22Rv1 (cell line): Measurements from ENCODE around the gene RXFP2.

Experiments used
- H3K27ac ChIP-seq: fragments of 450-650 bp; 2 replicates; pipeline ENCODE4 v1.5.1; 2017
- ZFX ChIP-seq: fragments of 450-650 bp; IDR thresholded peaks from 2 replicates; pipeline ENCODE4 v1.6.1; 2017; ENCODE audit warnings: antibody characterized with exemption, borderline replicate concordance
- TF ChIP-seq, protein P1 (sequence below): fragments of 450-650 bp; IDR thresholded peaks from 2 replicates; pipeline ENCODE4 v1.5.1; 2017; ENCODE audit warnings: mild to moderate bottlenecking

The RXFP2 gene

DNA sequence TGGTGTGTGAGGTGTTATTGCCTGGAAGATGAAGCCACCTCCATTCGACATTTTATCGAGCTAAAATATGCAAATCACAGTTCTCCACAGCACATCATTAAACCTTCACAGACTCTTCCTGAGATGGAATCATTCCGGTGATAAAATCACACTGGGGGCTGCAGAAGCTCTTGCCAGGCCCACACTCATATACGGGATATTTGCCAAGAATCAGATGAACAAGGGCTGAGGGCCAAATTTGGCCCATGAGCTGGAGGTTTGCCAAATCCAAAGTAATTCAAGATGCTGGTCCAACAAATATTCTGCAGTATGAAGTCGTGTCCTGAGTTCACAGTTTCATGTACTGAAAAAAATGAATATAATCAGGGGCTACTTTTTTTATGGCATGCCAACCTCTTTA is 16.7 kb upstream of the RXFP2 start:
- TF ChIP-seq ZFX, result no peak
- TF ChIP-seq, protein P1, sequence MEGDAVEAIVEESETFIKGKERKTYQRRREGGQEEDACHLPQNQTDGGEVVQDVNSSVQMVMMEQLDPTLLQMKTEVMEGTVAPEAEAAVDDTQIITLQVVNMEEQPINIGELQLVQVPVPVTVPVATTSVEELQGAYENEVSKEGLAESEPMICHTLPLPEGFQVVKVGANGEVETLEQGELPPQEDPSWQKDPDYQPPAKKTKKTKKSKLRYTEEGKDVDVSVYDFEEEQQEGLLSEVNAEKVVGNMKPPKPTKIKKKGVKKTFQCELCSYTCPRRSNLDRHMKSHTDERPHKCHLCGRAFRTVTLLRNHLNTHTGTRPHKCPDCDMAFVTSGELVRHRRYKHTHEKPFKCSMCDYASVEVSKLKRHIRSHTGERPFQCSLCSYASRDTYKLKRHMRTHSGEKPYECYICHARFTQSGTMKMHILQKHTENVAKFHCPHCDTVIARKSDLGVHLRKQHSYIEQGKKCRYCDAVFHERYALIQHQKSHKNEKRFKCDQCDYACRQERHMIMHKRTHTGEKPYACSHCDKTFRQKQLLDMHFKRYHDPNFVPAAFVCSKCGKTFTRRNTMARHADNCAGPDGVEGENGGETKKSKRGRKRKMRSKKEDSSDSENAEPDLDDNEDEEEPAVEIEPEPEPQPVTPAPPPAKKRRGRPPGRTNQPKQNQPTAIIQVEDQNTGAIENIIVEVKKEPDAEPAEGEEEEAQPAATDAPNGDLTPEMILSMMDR, result no peak
- no peak overlapping the region for H3K27ac ChIP-seq

DNA sequence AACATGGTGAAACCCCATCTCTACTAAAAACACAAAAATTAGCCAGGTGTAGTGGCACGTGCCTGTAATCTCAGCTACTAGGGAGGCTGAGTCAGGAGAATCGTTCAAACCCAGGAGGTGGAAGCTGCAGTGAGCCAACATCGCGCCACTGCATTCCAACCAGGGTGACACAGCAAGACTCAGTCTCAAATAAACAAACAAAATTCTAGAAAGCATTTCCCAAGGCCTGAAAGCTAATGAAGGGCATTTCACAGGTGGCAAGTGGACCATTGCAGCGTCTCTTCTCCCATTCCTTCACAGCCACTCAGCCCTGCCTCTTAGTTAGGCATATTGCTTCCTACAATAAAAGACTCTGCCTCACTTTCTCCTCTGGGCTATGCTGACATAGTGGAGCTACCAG is 13.5 kb upstream of the RXFP2 start:
- no peak for TF ChIP-seq ZFX
- TF ChIP-seq, protein P1, result no peak
- H3K27ac ChIP-seq, result no peak overlapping the region

DNA sequence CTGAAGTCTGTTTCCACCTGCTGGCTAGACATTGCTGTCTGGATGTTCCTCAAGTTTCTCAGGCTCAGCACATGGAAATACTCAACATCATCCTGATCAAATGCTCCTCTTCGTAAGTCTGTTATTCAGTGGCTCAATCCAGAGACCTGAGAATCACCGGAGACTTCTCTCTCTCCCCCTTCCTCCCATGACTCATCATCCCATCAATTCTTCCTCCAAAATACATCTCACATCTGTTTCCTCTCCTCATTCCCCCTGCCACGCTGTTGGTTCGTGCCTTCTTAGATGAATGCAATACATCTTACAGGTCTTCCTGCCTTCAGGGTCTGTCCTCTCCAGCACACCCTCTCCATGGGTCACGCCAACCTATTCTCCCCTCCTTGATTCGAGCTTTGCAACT is 7.4 kb upstream of the RXFP2 start:
- TF ChIP-seq, protein P1, result no peak
- TF ChIP-seq ZFX, result no peak
- no peak overlapping the region for H3K27ac ChIP-seq

DNA sequence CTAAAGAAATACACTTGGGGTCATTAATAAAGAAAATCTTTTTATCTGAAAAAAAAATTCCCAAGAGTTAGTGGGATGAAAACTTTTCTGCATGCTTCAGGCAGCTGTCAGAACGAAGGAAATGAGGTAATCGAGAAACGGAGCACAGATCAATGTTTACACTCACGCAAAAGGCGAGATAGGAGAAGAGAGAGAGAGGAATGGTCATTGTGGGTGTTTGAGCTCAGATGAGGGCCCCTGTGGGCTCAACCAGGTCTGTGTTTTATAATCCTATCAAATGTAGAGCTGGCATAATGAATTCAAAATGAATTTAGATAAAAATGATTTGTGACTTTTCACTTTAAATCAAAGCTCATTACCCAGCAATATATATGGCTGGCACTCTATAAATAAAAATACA is 6.3 kb upstream of the RXFP2 start:
- no peak overlapping the region for H3K27ac ChIP-seq
- TF ChIP-seq, protein P1, result no peak
- TF ChIP-seq ZFX, result no peak

DNA sequence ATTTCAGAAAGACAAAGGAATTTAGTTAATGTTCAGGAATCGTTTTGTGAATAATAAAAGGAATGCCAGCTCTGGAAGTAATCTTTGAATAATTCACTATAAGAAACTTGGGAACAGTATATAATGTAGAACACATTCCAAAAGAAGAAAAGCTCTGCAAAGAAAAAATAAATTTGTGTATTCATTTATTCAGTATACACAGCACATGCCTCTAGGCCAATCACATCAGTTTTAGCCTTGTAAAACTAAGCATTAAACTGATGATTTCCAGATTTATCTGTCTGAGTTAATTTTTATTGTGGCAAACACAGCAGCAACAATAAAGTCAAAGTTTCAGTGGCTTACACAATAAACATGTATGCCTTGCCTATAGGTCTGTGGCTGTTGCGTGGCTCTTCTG is 5.7 kb upstream of the RXFP2 start:
- no peak for TF ChIP-seq ZFX
- TF ChIP-seq, protein P1, result no peak
- no peak overlapping the region for H3K27ac ChIP-seq

DNA sequence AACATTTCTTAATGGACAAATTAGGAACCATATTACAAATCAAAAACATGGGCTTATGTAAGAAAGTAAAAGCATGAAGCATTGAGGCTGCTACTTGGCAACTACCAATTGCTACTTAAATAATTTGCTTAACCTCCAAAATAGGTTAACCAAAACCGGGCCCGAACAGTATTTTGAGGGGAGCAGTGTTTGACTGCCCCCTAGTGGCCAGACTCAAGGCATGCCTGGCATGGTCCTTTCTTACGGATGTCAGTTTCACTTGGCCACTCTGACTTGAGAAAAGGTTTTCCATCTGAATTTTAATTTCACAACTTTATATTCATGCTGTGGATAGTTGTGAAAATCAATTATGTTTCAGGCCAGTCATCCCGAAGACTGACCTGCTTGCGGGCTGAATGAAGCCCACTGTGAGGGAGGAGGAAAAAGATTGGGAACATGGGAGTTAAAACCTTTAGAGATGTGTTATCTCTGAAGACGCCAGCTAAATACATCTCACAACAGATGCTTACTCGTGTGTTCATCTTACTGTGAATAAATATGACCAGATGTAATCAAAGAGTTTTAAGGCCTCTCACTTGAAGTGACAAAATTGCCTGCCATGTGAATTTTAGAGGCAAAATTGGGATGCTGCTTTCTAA is 2.9 kb downstream of the RXFP2 start:
- TF ChIP-seq ZFX, result no peak
- TF ChIP-seq, protein P1, result peak; percentile 98
- H3K27ac ChIP-seq, result no peak overlapping the region

DNA sequence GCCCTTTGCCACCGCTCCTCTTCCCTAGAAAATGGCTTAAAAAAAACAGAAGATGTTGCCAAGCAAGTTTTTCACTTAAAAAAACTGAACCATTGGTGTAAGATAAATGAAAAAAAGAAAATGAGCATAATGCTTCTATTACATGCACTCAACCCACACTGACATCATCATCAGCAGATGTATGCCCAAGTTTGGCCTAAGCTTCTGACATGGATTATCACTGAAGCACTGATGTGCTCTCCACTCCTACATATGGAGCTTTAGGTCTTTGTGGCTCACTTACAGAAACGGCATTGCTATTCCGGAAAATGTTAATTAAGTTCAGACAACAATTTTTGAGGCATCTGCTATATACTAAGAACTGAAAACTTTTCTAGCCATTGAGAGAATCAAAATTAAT is 8.0 kb downstream of the RXFP2 start:
- no peak for TF ChIP-seq ZFX
- TF ChIP-seq, protein P1, result no peak
- H3K27ac ChIP-seq, result no peak overlapping the region
